ENCODE data around the gene NDUFB11. TPM values are rescaled to one million over a fixed set of nuclear protein-coding genes. Genes with fewer than 3 reads are reported as not detected.

NDUFB11 gene
- total and polyA plus RNA-seq, 9 of the 15 experiments (the other 6 are each of a cell fraction or from before 2014, with no cell fraction given): 20.9 to 269 (median 86.8) TPM

DNA sequence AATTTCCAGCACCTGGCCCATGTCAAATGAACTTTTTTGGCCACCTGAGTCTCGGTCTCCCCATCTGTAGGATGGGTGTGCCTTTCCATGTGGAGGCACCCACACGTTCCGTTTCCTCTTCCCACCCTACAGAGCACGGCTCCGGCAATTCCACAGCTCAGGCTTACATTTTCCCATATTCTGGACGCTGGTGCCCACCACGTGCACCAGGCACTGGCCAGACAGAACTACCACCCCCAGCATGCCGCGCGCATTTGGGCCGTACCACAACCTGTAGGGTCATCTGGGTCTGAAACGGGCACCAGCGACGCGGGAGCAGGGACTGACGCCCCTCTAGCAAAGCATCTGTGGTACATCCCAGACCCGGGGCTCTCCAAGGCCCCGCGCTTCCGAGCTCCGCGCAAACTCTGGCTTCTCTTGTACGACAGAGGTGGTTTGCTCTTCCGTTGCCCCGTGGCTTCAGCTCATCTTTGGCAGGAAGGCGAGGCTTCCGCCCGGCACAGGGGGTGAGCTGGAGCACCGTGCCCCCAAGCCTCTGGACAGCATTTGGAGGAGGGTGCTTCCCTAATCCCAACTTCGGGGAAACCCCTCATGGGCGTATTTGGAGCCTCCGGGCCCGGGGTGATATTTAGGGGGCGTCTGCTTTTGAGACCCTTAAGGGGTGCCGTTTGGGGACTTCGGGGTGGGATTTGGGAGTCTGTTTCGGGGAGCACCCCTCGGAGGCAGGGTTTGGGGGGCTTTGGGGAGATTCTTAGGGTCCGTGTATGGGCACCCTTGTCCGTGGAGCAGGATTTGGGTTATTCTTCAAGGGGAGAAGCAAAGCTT lies 46.2 kb upstream of the NDUFB11 start (continued):
- TF ChIP-seq SMARCC2 (IDR thresholded peaks at IDR 0.05; ENCODE audit: low read depth): no peak
- no peak for TF ChIP-seq CTBP1 (IDR thresholded peaks at IDR 0.05; ENCODE audit: borderline replicate concordance)
- TF ChIP-seq, protein P1, sequence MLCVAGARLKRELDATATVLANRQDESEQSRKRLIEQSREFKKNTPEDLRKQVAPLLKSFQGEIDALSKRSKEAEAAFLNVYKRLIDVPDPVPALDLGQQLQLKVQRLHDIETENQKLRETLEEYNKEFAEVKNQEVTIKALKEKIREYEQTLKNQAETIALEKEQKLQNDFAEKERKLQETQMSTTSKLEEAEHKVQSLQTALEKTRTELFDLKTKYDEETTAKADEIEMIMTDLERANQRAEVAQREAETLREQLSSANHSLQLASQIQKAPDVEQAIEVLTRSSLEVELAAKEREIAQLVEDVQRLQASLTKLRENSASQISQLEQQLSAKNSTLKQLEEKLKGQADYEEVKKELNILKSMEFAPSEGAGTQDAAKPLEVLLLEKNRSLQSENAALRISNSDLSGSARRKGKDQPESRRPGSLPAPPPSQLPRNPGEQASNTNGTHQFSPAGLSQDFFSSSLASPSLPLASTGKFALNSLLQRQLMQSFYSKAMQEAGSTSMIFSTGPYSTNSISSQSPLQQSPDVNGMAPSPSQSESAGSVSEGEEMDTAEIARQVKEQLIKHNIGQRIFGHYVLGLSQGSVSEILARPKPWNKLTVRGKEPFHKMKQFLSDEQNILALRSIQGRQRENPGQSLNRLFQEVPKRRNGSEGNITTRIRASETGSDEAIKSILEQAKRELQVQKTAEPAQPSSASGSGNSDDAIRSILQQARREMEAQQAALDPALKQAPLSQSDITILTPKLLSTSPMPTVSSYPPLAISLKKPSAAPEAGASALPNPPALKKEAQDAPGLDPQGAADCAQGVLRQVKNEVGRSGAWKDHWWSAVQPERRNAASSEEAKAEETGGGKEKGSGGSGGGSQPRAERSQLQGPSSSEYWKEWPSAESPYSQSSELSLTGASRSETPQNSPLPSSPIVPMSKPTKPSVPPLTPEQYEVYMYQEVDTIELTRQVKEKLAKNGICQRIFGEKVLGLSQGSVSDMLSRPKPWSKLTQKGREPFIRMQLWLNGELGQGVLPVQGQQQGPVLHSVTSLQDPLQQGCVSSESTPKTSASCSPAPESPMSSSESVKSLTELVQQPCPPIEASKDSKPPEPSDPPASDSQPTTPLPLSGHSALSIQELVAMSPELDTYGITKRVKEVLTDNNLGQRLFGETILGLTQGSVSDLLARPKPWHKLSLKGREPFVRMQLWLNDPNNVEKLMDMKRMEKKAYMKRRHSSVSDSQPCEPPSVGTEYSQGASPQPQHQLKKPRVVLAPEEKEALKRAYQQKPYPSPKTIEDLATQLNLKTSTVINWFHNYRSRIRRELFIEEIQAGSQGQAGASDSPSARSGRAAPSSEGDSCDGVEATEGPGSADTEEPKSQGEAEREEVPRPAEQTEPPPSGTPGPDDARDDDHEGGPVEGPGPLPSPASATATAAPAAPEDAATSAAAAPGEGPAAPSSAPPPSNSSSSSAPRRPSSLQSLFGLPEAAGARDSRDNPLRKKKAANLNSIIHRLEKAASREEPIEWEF (CRISPR knock-in tag; IDR thresholded peaks at IDR 0.05): no peak
- peak; percentile 10 to 48; a peak in 1 of 4 replicates for TF ChIP-seq KDM1A (IDR thresholded peaks at IDR 0.05)
- TF ChIP-seq, protein P2, sequence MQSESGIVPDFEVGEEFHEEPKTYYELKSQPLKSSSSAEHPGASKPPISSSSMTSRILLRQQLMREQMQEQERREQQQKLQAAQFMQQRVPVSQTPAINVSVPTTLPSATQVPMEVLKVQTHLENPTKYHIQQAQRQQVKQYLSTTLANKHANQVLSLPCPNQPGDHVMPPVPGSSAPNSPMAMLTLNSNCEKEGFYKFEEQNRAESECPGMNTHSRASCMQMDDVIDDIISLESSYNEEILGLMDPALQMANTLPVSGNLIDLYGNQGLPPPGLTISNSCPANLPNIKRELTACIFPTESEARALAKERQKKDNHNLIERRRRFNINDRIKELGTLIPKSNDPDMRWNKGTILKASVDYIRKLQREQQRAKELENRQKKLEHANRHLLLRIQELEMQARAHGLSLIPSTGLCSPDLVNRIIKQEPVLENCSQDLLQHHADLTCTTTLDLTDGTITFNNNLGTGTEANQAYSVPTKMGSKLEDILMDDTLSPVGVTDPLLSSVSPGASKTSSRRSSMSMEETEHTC (IDR thresholded peaks at IDR 0.05): no peak
- TF ChIP-seq WHSC1 (IDR thresholded peaks at IDR 0.05; ENCODE audit: low read length): no peak
- TF ChIP-seq, protein P3, sequence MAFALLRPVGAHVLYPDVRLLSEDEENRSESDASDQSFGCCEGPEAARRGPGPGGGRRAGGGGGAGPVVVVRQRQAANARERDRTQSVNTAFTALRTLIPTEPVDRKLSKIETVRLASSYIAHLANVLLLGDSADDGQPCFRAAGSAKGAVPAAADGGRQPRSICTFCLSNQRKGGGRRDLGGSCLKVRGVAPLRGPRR (CRISPR knock-in tag; IDR thresholded peaks at IDR 0.05): no peak
- peak; percentile 48; the same call in 1 of the 2 replicates for TF ChIP-seq SUPT5H (IDR thresholded peaks at IDR 0.05)
- TF ChIP-seq SIX5 (IDR thresholded peaks at IDR 0.05; ENCODE audit: borderline replicate concordance in 1 of 2, insufficient read depth in 1 of 2, low read depth in 1 of 2, low read length in 2 of 2): peak; percentile 83 to 90
- TF ChIP-seq, protein P4, sequence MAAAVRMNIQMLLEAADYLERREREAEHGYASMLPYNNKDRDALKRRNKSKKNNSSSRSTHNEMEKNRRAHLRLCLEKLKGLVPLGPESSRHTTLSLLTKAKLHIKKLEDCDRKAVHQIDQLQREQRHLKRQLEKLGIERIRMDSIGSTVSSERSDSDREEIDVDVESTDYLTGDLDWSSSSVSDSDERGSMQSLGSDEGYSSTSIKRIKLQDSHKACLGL (CRISPR knock-in tag; IDR thresholded peaks at IDR 0.05; ENCODE audit: borderline replicate concordance, poor library complexity, severe bottlenecking): no peak
- no peak for TF ChIP-seq ARHGAP35 (IDR thresholded peaks at IDR 0.05; ENCODE audit: partially characterized antibody)
- no peak for TF ChIP-seq ELF2 (CRISPR knock-in tag; IDR thresholded peaks at IDR 0.05)
- no peak for TF ChIP-seq SREBF2 (CRISPR knock-in tag; IDR thresholded peaks at IDR 0.05)
- TF ChIP-seq XRCC3 (IDR thresholded peaks at IDR 0.05): no peak
- no peak for TF ChIP-seq SAP30 (IDR thresholded peaks at IDR 0.05; ENCODE audit: borderline replicate concordance, insufficient read depth, low read depth, low read length, poor library complexity, severe bottlenecking)
- TF ChIP-seq FOXM1 (IDR thresholded peaks at IDR 0.05; ENCODE audit: low read depth): no peak
- no peak for TF ChIP-seq FOXM1 (CRISPR knock-in tag; IDR thresholded peaks at IDR 0.05; ENCODE audit: low read depth)
- TF ChIP-seq ZNF57 (CRISPR knock-in tag; IDR thresholded peaks at IDR 0.05): no peak
- no peak for TF ChIP-seq EP300 (IDR thresholded peaks at IDR 0.05; ENCODE audit: low read length)
- no peak for TF ChIP-seq BRF1 (IDR thresholded peaks at IDR 0.05; ENCODE audit: borderline replicate concordance, extremely low read depth, insufficient read length)
- no peak for TF ChIP-seq SIN3B (IDR thresholded peaks at IDR 0.05; ENCODE audit: low read depth)
